ENCODE data around the gene NXPH2.

- TF ChIP-seq ATF2 (CRISPR knock-in tag; IDR thresholded peaks at IDR 0.05) (no peak), EZH2 (conservative IDR thresholded peaks at IDR 0.05; ENCODE audit: low read depth, low read length) (no peak), CTCF (CRISPR knock-in tag; IDR thresholded peaks at IDR 0.05) (no peak), ATF4 (CRISPR knock-in tag; IDR thresholded peaks at IDR 0.05) (no peak), ATRX (CRISPR knock-in tag; IDR thresholded peaks at IDR 0.05; ENCODE audit: borderline replicate concordance) (no peak), CENPX (CRISPR knock-in tag; IDR thresholded peaks at IDR 0.05) (no peak), ZFP37 (CRISPR knock-in tag; IDR thresholded peaks at IDR 0.05; ENCODE audit: borderline replicate concordance) (no peak), FIP1L1 (IDR thresholded peaks at IDR 0.05; ENCODE audit: borderline replicate concordance, insufficient read depth, low read depth, low read length) (no peak), PRDM10 (CRISPR knock-in tag; IDR thresholded peaks at IDR 0.05; ENCODE audit: low read depth) (no peak)
These were observed 67.8 kb downstream of the NXPH2 start for GRCh38 chr2:138712212-138712979.

All from HepG2 (cell line).